Lung (tissue), 12 donors: ENCODE results near the gene BMP7. TPM values are rescaled to one million over a fixed set of nuclear protein-coding genes. Genes with fewer than 3 reads are reported as not detected.

ENCODE experiments used
- ATAC-seq: fragments of 200-7000 bp; cut with Tn5 transposase; one replicate; pipeline ENCODE4 v1.9.1; 2020; ENCODE audit warnings: moderate number of reproducible peaks; ENCODE audit not compliant: insufficient read depth, low FRiP score
- DNase-seq, 3 donors: peaks; one replicate each; pipeline ENCODE4 v3.0.0-alpha.2; 2013 to 2017
- H3K27ac ChIP-seq, 2 donors: one replicate each; pipeline ENCODE4 v1.5.1; 2013; ENCODE audit warnings: mild to moderate bottlenecking in 2 of 2, moderate library complexity in 2 of 2, control low read depth in 1 of 2, inconsistent platforms in 1 of 2, low read depth in 1 of 2, low read length in 1 of 2
- H3K27me3 ChIP-seq, 3 donors: one replicate each; pipeline ENCODE4 v1.5.1; 2013; ENCODE audit warnings: low read length in 2 of 3; ENCODE audit not compliant: control insufficient read depth in 3 of 3, insufficient read depth in 3 of 3
- H3K36me3 ChIP-seq, 4 donors: one replicate each; pipeline ENCODE4 v1.5.1; 2013; ENCODE audit warnings: low read length in 4 of 4, mild to moderate bottlenecking in 1 of 4, moderate library complexity in 1 of 4; ENCODE audit not compliant: control insufficient read depth in 4 of 4, insufficient read depth in 4 of 4
- H3K4me1 ChIP-seq, 5 donors: one replicate each; pipeline ENCODE4 v1.5.1; 2013; ENCODE audit warnings: low read length in 5 of 5, mild to moderate bottlenecking in 2 of 5, moderate library complexity in 1 of 5; ENCODE audit not compliant: control insufficient read depth in 5 of 5, insufficient read depth in 5 of 5
- H3K4me3 ChIP-seq: one replicate; pipeline ENCODE4 v1.5.1; 2013; ENCODE audit warnings: mild to moderate bottlenecking, control low read depth, moderate library complexity
- H3K9ac ChIP-seq, 2 donors: one replicate each; pipeline ENCODE4 v1.5.1; 2013; ENCODE audit warnings: low read length in 2 of 2, control low read depth in 1 of 2; ENCODE audit not compliant: insufficient read depth in 1 of 2
- H3K9me3 ChIP-seq, 4 donors: one replicate each; pipeline ENCODE4 v1.5.1; 2013; ENCODE audit warnings: low read length in 3 of 4, mild to moderate bottlenecking in 1 of 4, moderate library complexity in 1 of 4; ENCODE audit not compliant: control insufficient read depth in 4 of 4, insufficient read depth in 3 of 4
- WGBS, 2 donors: extraction: QIAGEN DNeasy Blood & Tissue Kit; methylation state at CpG; one replicate each; pipeline ENCODE4 v1.1.7; 2013; 5-methylcytosine and 5-hydroxymethylcytosine counted together
- polyA plus RNA-seq, 2 donors: library from polyadenylated mRNA; stranded (reverse); fragments of 200-250 nt; gene quantifications; one replicate each; pipeline ENCODE4 v1.2.1, GENCODE V29; 2013
- total RNA-seq, 2 donors: library from RNA; depleted of rRNA in 1 of 2; stranded (reverse); fragments of >200 nt in 1 of 2; gene quantifications; one replicate each; pipeline ENCODE4 v1.2.1, GENCODE V29; 2014 to 2021
- TF ChIP-seq, protein P1 (sequence below): IDR thresholded peaks from 2 replicates; pipeline ENCODE4 v1.5.1; 2012; ENCODE audit warnings: mild to moderate bottlenecking; ENCODE audit errors: control extremely low read depth, extremely low read depth
- donor health status: control.
- donor health status: control.
- donor health status: Bipolar disorder and iron deficiency.
- donor health status: healthy.
- donor health status: DM: yes; HTN: yes; CAD: no.

BMP7 gene
- total and polyA plus RNA-seq, 4 donors, result 0.67 to 10.3 (median 1.4) TPM

DNA sequence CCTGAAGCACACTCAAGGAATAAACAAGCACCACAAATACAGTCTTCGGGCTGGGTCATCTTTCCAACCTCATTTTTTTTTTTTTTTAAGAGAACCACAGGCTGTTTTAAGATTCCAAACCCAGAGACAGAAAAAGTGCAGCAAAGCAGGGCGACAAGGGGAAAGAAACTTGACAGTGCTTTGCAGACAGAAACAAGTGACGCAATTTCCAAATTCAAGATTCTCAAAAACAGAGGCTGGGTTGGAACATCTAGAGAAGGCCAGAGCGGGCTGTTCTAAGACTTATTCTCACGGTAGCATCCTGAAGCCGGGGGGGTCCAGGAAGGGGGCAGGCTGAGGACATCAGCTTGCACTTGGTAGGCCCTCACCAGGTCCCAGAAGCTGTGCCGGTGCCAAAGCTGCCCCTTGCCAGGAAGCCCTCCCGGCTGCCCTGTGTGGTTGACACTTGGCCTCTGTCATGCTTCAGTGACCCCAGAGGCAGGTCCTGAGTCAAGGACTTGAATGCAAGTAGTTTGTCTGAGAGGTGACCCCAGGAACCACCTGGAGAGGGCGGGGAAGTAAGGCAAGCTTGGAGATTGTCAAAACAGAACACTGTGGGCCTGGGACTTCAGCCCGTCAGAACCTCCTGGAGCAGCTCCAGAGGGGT lies 50.5 kb downstream of the BMP7 start:
- H3K9ac ChIP-seq, result no peak overlapping the region
- TF ChIP-seq, protein P1, sequence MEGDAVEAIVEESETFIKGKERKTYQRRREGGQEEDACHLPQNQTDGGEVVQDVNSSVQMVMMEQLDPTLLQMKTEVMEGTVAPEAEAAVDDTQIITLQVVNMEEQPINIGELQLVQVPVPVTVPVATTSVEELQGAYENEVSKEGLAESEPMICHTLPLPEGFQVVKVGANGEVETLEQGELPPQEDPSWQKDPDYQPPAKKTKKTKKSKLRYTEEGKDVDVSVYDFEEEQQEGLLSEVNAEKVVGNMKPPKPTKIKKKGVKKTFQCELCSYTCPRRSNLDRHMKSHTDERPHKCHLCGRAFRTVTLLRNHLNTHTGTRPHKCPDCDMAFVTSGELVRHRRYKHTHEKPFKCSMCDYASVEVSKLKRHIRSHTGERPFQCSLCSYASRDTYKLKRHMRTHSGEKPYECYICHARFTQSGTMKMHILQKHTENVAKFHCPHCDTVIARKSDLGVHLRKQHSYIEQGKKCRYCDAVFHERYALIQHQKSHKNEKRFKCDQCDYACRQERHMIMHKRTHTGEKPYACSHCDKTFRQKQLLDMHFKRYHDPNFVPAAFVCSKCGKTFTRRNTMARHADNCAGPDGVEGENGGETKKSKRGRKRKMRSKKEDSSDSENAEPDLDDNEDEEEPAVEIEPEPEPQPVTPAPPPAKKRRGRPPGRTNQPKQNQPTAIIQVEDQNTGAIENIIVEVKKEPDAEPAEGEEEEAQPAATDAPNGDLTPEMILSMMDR, result no peak
- no peak overlapping the region for H3K4me3 ChIP-seq
- H3K9me3 ChIP-seq, result no peaks in the 10 kb centered on the region
- 82 to 86% methylated on average over 10 of the region's 10 CpGs for WGBS, 2 donors
- DNase-seq (no peak), ATAC-seq (no peak)
- H3K27me3 ChIP-seq, result no peaks in the 10 kb centered on the region
- peaks cover 0 to 20% (median 0%) of the 10 kb centered on the region in 5 donors for H3K4me1 ChIP-seq
- H3K36me3 ChIP-seq, result peaks cover 0 to 12% (median 2%) of the 10 kb centered on the region in 4 donors
- no peak overlapping the region for H3K27ac ChIP-seq

DNA sequence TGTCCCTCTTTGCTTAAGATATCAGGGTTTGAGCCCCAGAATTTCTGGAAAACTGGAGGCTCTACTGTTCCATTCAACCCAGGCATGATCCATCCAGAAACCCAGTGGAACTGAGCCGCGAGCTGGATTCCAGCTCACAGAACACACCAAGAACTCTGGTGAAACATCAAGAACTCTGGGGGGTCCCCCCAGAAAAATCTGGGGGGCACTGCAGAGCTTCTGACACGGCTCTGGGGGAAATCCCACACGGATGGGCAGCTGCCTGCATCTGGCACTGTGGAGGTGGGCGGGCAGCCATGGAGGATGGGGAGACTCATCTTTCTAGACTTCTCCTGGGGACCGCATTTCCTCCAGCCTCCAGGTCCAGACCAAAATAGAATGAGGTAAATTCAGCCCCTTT lies 51.0 kb downstream of the BMP7 start:
- no peak overlapping the region for H3K27ac ChIP-seq
- H3K9ac ChIP-seq, result no peak overlapping the region
- peaks cover 0 to 12% (median 2%) of the 10 kb centered on the region in 4 donors for H3K36me3 ChIP-seq
- DNase-seq, result no peak
- peaks cover 0 to 20% (median 0%) of the 10 kb centered on the region in 5 donors for H3K4me1 ChIP-seq
- 82 to 90% methylated on average over 6 of the region's 6 CpGs for WGBS, 2 donors
- ATAC-seq, result no peak
- TF ChIP-seq, protein P1, result no peak
- no peaks in the 10 kb centered on the region for H3K9me3 ChIP-seq
- no peak overlapping the region for H3K4me3 ChIP-seq
- H3K27me3 ChIP-seq, result no peaks in the 10 kb centered on the region

DNA sequence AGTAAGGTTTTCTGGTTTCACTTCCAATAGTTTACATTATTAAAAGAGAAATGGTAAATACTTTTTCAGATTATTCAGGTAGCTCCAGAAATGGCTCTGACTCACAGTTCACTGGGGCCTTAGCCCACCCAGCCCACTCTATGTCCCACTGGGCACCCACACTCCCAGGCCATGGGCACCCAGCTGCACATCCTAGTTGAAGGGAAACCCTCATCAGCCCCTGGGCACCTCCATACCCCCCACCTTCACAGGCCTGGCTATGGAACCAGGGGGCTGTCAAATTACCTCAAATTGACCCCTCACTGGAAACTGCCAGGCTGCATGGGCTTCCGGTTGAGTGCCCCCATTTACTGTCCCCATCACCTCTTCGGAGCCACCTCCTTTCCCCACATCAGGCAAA lies 51.5 kb downstream of the BMP7 start:
- TF ChIP-seq, protein P1, result no peak
- Histone ChIP-seq H3K4me3 (no peak overlapping the region), H3K4me1 (peaks cover 0 to 22% (median 0%) of the 10 kb centered on the region in 5 donors), H3K27ac (no peak overlapping the region), H3K9me3 (no peaks in the 10 kb centered on the region), H3K36me3 (peaks cover 0 to 12% (median 2%) of the 10 kb centered on the region in 4 donors), H3K27me3 (no peaks in the 10 kb centered on the region), H3K9ac (no peak overlapping the region)
- no peak for ATAC-seq
- WGBS, 2 donors, result 95 to 98% methylated on average over 2 of the region's 2 CpGs
- no peak for DNase-seq

DNA sequence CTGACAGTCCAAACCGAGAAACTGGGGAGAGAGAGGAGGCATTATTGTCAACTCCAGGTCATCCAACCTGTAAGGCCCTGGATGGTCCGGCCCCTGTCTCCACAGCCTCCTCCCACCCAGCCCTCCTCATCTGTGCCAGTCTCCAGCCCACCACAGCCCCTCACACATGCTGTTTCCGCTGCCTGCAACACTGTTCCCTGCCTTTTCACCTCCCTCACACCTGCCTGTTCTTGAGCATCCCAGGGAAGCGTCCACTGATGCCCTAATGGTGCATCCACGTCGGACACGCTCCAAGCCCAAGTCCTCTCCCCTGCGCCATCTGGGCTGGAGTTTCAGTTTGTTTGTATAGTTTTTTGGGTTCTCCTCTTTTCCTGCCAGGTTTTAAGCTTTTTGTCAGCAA lies 52.0 kb downstream of the BMP7 start:
- no peaks in the 10 kb centered on the region for H3K9me3 ChIP-seq
- H3K36me3 ChIP-seq, result peaks cover 0 to 12% (median 2%) of the 10 kb centered on the region in 4 donors
- peaks cover 0 to 22% (median 0%) of the 10 kb centered on the region in 5 donors for H3K4me1 ChIP-seq
- WGBS, 2 donors, result 89 to 94% methylated on average over 7 to 8 of the region's 8 CpGs
- DNase-seq (no peak), ATAC-seq (no peak)
- H3K27ac ChIP-seq, result no peak overlapping the region
- H3K27me3 ChIP-seq, result no peaks in the 10 kb centered on the region
- H3K4me3 ChIP-seq, result no peak overlapping the region
- TF ChIP-seq, protein P1, result no peak
- H3K9ac ChIP-seq, result no peak overlapping the region
